H9 (cell line): Measurements from ENCODE around the gene SSR2. TPM values are rescaled to one million over a fixed set of nuclear protein-coding genes. Genes with fewer than 3 reads are reported as not detected.
A peak's percentile ranks its signal among the peaks of the same experiment; 100 is the strongest.

ENCODE experiments used
- DNase-seq: peaks from one replicate; pipeline ENCODE4 v3.0.0-alpha.2; 2017
- H2AFZ ChIP-seq: one replicate; pipeline ENCODE4 v1.6.1; 2013; ENCODE audit warnings: mild to moderate bottlenecking, low read length, control low read depth, moderate library complexity
- H2AK5ac ChIP-seq: 2 replicates; pipeline ENCODE4 v1.6.1; 2013; ENCODE audit warnings: low read length, control low read depth, mixed read lengths; ENCODE audit not compliant: insufficient read length
- H2BK120ac ChIP-seq: one replicate; pipeline ENCODE4 v1.6.1; 2013; ENCODE audit warnings: low read depth, mild to moderate bottlenecking, low read length, control low read depth, inconsistent platforms; ENCODE audit not compliant: poor library complexity, severe bottlenecking
- H2BK12ac ChIP-seq: 2 replicates; pipeline ENCODE4 v1.6.1; 2013; ENCODE audit warnings: low read length, control low read depth, mixed read lengths, low read depth; ENCODE audit not compliant: insufficient read length
- H2BK15ac ChIP-seq: 2 replicates; pipeline ENCODE4 v1.6.1; 2013; ENCODE audit warnings: low read depth, low read length, control low read depth
- H2BK20ac ChIP-seq: one replicate; pipeline ENCODE4 v1.6.1; 2013; ENCODE audit warnings: low read depth, mild to moderate bottlenecking, low read length, control low read depth, inconsistent platforms; ENCODE audit not compliant: poor library complexity, severe bottlenecking
- H2BK5ac ChIP-seq: 2 replicates; pipeline ENCODE4 v1.6.1; 2013; ENCODE audit warnings: low read length, control low read depth, mixed read lengths; ENCODE audit not compliant: insufficient read length
- H3K14ac ChIP-seq: 2 replicates; pipeline ENCODE4 v1.6.1; 2013; ENCODE audit warnings: low read length, control low read depth; ENCODE audit not compliant: insufficient read depth
- H3K18ac ChIP-seq: 2 replicates; pipeline ENCODE4 v1.6.1; 2013; ENCODE audit warnings: low read depth, mild to moderate bottlenecking, mixed read lengths, low read length, control low read depth; ENCODE audit not compliant: insufficient read length
- H3K23ac ChIP-seq: 2 replicates; pipeline ENCODE4 v1.6.1; 2013; ENCODE audit warnings: low read length, control low read depth, mixed read lengths, low read depth; ENCODE audit not compliant: insufficient read length
- H3K23me2 ChIP-seq: 2 replicates; pipeline ENCODE4 v1.6.1; 2013; ENCODE audit warnings: low read depth, mild to moderate bottlenecking, mixed read lengths, low read length, control low read depth; ENCODE audit not compliant: insufficient read length, poor library complexity, severe bottlenecking
- H3K27ac ChIP-seq: 2 replicates; pipeline ENCODE4 v1.5.1; 2013; ENCODE audit warnings: low read length, control low read depth, mixed read lengths, low read depth; ENCODE audit not compliant: insufficient read length
- H3K27me3 ChIP-seq: 2 replicates; pipeline ENCODE4 v1.6.1; 2013; ENCODE audit warnings: low read length, control low read depth, inconsistent platforms; ENCODE audit not compliant: insufficient read depth
- H3K4ac ChIP-seq: 2 replicates; pipeline ENCODE4 v1.6.1; 2013; ENCODE audit warnings: low read depth, mild to moderate bottlenecking, control low read depth, inconsistent platforms, low read length, moderate library complexity
- H3K4me1 ChIP-seq: 2 replicates; pipeline ENCODE4 v1.6.1; 2013; ENCODE audit warnings: low read length, control low read depth, inconsistent platforms; ENCODE audit not compliant: insufficient read depth
- H3K4me2 ChIP-seq: 2 replicates; pipeline ENCODE4 v1.6.1; 2013; ENCODE audit warnings: low read length, control low read depth, mixed read lengths; ENCODE audit not compliant: insufficient read length, insufficient read depth
- H3K56ac ChIP-seq: 2 replicates; pipeline ENCODE4 v1.6.1; 2013; ENCODE audit warnings: low read depth, mild to moderate bottlenecking, mixed read lengths, low read length, control low read depth; ENCODE audit not compliant: insufficient read length
- H3K79me1 ChIP-seq: 2 replicates; pipeline ENCODE4 v1.6.1; 2013; ENCODE audit warnings: low read depth, mild to moderate bottlenecking, moderate library complexity, low read length, control low read depth, inconsistent platforms; ENCODE audit not compliant: insufficient read depth, poor library complexity, severe bottlenecking
- H3K79me2 ChIP-seq: 2 replicates; pipeline ENCODE4 v1.6.1; 2013; ENCODE audit warnings: low read length, control low read depth, inconsistent platforms; ENCODE audit not compliant: insufficient read depth
- H3K9ac ChIP-seq: 2 replicates; pipeline ENCODE4 v1.6.1; 2013; ENCODE audit warnings: low read length, control low read depth, mixed read lengths; ENCODE audit not compliant: insufficient read length; ENCODE audit errors: extremely low read depth
- H3K9me3 ChIP-seq: one replicate; pipeline ENCODE4 v1.6.1; 2013; ENCODE audit warnings: low read depth, low read length, inconsistent platforms; ENCODE audit not compliant: control insufficient read depth
- H3T11ph ChIP-seq: one replicate; pipeline ENCODE4 v1.6.1; 2013; ENCODE audit warnings: mild to moderate bottlenecking, low read length, control low read depth, inconsistent platforms
- H4K20me1 ChIP-seq: one replicate; pipeline ENCODE4 v1.6.1; 2013; ENCODE audit not compliant: control insufficient read depth, insufficient read length, insufficient read depth
- H4K5ac ChIP-seq: 2 replicates; pipeline ENCODE4 v1.6.1; 2013; ENCODE audit warnings: low read depth, mild to moderate bottlenecking, mixed read lengths, low read length, control low read depth; ENCODE audit not compliant: insufficient read length
- H4K8ac ChIP-seq: replicated peaks from 2 replicates; pipeline ENCODE4 v1.6.1; 2013; ENCODE audit warnings: low read length, control low read depth, mixed read lengths, low read depth; ENCODE audit not compliant: insufficient read length
- H4K91ac ChIP-seq: 2 replicates; pipeline ENCODE4 v1.6.1; 2013; ENCODE audit warnings: low read depth, mild to moderate bottlenecking, moderate library complexity, mixed read lengths, low read length, control low read depth; ENCODE audit not compliant: insufficient read length
- H3K27ac Mint-ChIP-seq, 3 experiments: 2 replicates in 2 of 3; 3 replicates in 1 of 3; pipeline ENCODE4 v1.8.0; 2020 to 2021; ENCODE audit warnings: mixed read lengths in 3 of 3, mild to moderate bottlenecking in 1 of 3, moderate library complexity in 1 of 3
- H3K27me3 Mint-ChIP-seq: 2 replicates; pipeline ENCODE4 v1.8.0; 2021; ENCODE audit warnings: low read depth, mild to moderate bottlenecking, moderate library complexity, mixed read lengths
- H3K36me3 Mint-ChIP-seq, 3 experiments: 2 replicates in 2 of 3; 3 replicates in 1 of 3; pipeline ENCODE4 v1.8.0; 2020 to 2021; ENCODE audit warnings: low read depth in 3 of 3, mixed read lengths in 3 of 3; ENCODE audit not compliant: insufficient read depth in 1 of 3
- H3K4me1 Mint-ChIP-seq, 2 experiments: 2 replicates each; pipeline ENCODE4 v1.8.0; 2020; ENCODE audit warnings: mixed read lengths in 2 of 2
- H3K4me3 Mint-ChIP-seq, 2 experiments: 2 replicates in 1 of 2; 3 replicates in 1 of 2; pipeline ENCODE4 v1.8.0; 2020 to 2021; ENCODE audit warnings: mild to moderate bottlenecking in 2 of 2, mixed read lengths in 2 of 2, moderate library complexity in 1 of 2
- H3K9me3 Mint-ChIP-seq, 2 experiments: 2 replicates in 1 of 2; 3 replicates in 1 of 2; pipeline ENCODE4 v1.8.0; 2020; ENCODE audit warnings: mild to moderate bottlenecking in 2 of 2, mixed read lengths in 2 of 2, moderate library complexity in 1 of 2
- CTCF ChIP-seq: fragments of 200-600 bp; sonication (generic); conservative IDR thresholded peaks from 3 replicates; pipeline ENCODE4 v1.8.0; 2021; ENCODE audit warnings: antibody characterized with exemption, mild to moderate bottlenecking
- WGBS: extraction: QIAGEN DNeasy Blood & Tissue Kit; methylation state at CpG from one replicate; pipeline ENCODE4 v1.1.7; 2013; ENCODE audit warnings: missing lambda C conversion rate, low lambda C conversion rate, mixed read lengths; ENCODE audit not compliant: insufficient read length; ENCODE audit errors: extremely low coverage; 5-methylcytosine and 5-hydroxymethylcytosine counted together
- total RNA-seq: library from RNA; stranded (reverse); gene quantifications from 2 replicates; pipeline ENCODE4 v1.2.1, GENCODE V29; 2021

Gene SSR2
- total RNA-seq, 1 experiment from 2014 or later = 170 TPM

GRCh38 chr1:155967341-155968050 is 53.3 kb downstream of the SSR2 start:
- H3K27me3 Mint-ChIP-seq = no peaks in the 10 kb centered on the region
- Histone ChIP-seq H3K4ac (no peak overlapping the region), H4K5ac (no peak overlapping the region), H2BK12ac (no peak overlapping the region), H2BK120ac (no peak overlapping the region), H3K4me1 (peaks cover 18% of the 10 kb centered on the region), H4K20me1 (peaks cover 3% of the 10 kb centered on the region), H3K27ac (no peak overlapping the region), H2AFZ (no peak overlapping the region), H3K4me2 (peak overlapping the region; percentile 40), H3K79me1 (peaks cover 3% of the 10 kb centered on the region), H2BK15ac (no peak overlapping the region), H3K79me2 (peaks cover 8% of the 10 kb centered on the region), H2AK5ac (no peak overlapping the region), H3K18ac (peak overlapping the region; percentile 59), H3K23me2 (no peaks in the 10 kb centered on the region), H2BK20ac (no peak overlapping the region), H3K27me3 (no peaks in the 10 kb centered on the region), H3K14ac (peak overlapping the region; percentile 42; the same call in 1 of the 2 replicates), H3K9ac (peak overlapping the region; percentile 9), H3K56ac (no peak overlapping the region), H3T11ph (no peak overlapping the region), H4K91ac (no peak overlapping the region), H4K8ac (no peak overlapping the region), H3K23ac (no peak overlapping the region), H2BK5ac (no peak overlapping the region), H3K9me3 (no peaks in the 10 kb centered on the region)
- H3K36me3 Mint-ChIP-seq = peaks cover 35 to 74% (median 68%) of the 10 kb centered on the region in 3 experiments
- no peaks in the 10 kb centered on the region for H3K9me3 Mint-ChIP-seq
- peak overlapping the region; percentile 68 to 90 (median 83) for H3K27ac Mint-ChIP-seq
- TF ChIP-seq CTCF = no peak
- DNase-seq = no peak
- no CpG with 5 or more reads among the region's 13 CpGs for WGBS
- peaks cover 44 to 55% of the 10 kb centered on the region in 2 experiments for H3K4me1 Mint-ChIP-seq
- peak overlapping the region in 1 of 2 experiments; percentile 17; a peak in 2 of 5 replicates for H3K4me3 Mint-ChIP-seq
